GM12872 (cell line): ENCODE results near the gene ADAM12.

Source experiments
- TF ChIP-seq, protein P1 (sequence below): IDR thresholded peaks from 3 replicates; pipeline ENCODE4 v1.5.1; 2011; ENCODE audit warnings: low read depth, mild to moderate bottlenecking, low read length, moderate library complexity; ENCODE audit not compliant: insufficient read depth

The ADAM12 gene

DNA sequence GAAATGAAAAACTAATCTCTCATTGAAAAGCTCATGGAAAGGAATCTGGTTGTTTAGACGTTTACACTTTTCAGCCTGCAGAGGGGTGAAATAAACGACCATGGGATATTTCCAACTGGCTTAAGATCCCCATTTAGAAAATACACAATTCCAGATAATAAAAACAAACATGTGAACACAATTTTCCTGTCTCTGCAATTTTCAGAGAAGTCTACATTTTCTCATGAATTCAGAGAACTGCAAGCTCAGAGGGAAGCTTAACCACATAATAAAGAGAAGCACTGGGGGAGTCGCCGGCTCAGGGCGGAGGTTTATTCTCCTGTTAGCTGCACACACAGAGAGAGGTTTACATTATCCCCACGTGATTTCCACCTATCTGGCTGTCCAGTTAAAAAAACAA, 276.8 kb downstream of the ADAM12 start:
- TF ChIP-seq, protein P1, sequence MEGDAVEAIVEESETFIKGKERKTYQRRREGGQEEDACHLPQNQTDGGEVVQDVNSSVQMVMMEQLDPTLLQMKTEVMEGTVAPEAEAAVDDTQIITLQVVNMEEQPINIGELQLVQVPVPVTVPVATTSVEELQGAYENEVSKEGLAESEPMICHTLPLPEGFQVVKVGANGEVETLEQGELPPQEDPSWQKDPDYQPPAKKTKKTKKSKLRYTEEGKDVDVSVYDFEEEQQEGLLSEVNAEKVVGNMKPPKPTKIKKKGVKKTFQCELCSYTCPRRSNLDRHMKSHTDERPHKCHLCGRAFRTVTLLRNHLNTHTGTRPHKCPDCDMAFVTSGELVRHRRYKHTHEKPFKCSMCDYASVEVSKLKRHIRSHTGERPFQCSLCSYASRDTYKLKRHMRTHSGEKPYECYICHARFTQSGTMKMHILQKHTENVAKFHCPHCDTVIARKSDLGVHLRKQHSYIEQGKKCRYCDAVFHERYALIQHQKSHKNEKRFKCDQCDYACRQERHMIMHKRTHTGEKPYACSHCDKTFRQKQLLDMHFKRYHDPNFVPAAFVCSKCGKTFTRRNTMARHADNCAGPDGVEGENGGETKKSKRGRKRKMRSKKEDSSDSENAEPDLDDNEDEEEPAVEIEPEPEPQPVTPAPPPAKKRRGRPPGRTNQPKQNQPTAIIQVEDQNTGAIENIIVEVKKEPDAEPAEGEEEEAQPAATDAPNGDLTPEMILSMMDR, result no peak

DNA sequence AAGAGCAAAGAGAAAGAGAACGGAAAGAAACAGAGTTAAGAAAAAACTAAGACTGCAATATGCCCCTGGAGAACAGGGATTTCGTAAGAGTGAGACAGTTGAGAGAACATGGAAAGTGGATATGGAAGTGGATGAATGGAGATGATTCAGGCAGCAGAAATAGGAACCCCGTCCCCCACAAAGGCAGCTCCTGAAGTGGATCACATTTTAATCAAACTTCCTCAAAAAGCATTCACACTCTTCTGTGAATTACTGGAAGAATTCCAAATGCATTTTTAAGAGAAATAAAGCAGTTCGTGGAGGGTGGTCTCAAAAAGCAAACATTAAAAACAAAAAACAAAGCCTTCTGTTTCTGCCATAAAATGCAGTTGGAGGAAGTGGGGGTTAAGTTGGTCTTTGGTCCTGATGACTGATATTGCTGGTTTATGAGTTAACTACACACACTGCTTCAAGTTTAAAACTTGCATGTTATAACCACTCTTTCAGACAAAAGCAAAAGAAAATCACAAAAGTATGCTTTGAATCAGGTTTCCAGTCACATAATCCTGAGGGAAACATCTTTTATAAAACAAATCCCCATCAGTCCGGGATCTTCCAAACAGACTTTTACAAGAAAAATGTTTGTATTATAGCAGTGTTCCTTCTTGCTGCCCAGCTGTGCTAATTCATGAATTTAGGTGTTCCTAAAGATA, 277.6 kb downstream of the ADAM12 start:
- TF ChIP-seq, protein P1, result no peak

DNA sequence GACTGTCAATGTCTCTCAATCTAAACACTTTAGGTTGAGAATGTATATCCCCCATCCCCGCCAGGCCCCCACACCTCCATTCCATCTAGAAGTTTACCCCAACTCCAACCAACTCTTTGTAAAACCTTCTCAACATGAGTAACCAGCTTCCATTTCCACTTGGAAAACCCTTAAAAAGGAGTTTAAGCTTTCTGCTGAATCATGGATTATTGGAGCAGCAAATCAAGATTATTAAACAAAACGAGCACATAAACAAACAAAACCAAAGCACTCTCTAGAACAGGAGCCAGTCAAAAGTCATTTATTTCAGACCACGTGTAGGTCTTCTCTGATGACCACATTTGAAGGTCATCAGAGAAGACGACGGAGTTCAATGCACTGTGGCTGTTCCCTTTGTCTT, 278.4 kb downstream of the ADAM12 start:
- TF ChIP-seq, protein P1, result no peak

DNA sequence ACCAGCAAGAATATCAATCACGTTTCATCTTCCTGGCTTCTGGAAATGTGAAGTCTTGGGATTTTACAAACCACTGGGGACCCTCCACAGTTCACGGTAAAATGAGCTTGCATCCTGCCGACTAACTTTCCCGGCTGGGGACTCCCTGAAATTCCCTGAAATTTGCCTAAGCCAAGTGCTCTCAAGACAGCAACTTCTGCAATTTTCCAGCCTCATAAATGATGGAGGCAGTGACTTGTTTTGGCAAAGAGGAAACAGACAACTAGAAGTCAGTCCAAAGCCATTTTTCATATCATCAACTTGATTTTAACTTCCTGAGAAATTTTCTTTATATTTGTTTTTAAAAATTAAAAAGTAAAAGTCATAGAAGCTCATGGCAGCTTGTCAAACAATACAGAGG, 279.6 kb downstream of the ADAM12 start:
- TF ChIP-seq, protein P1, result no peak

DNA sequence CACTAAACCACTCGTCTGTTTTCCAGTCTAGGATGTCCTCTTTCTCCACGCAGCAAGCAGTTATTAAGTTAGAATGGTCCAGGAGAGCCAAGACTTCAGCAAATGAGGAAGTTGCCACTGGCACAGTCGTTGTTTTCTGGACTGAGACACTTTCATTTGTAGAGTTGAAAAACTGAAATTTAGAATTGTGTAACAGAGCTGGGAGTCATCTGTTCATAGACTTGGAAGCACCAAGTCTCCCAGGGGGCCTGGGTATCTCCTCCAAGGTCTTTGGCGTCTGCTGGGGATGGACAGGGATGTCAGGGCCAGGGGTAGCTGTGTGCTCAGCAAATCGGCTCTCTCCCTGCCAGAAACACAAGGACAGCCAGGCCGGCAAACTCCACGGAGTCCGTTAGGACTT, 283.5 kb downstream of the ADAM12 start:
- TF ChIP-seq, protein P1, result no peak

DNA sequence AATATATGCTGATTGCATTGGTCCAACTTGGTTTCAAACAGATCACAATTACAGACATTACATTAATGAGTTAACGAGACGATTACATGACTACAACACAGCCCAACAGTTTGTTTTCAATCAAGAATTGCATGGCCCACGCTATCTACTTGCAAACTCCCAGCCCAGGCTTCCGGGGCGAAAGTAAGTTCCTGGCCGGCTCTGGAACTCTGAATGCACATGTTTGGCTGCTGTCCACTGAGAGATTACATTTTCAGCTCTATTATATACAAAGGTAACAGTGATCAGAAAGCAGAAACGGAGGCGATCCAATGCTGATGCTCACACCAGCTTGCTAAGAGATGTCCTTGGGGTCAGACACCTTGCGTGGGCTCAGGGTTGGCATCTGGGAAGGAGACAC, 285.6 kb downstream of the ADAM12 start:
- TF ChIP-seq, protein P1, result no peak

DNA sequence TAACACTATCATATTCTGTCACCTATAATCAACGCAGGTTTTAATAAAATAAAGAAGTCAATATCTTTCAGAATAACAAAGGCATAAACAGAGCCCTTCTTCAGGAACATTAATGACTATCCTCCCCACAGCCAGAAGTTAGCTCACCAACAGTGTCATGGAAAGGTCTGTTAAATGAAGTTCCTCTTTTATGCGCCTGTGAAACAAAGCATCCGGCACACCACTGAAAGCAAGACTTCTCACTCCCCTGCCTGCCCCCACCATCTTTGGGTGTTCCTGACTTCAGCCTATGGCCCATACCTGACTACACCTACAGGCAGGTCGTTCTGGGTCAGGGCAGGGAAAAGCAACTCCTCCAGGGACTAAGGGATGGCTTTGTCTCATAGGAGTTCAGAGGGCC, 286.5 kb downstream of the ADAM12 start:
- TF ChIP-seq, protein P1, result no peak

DNA sequence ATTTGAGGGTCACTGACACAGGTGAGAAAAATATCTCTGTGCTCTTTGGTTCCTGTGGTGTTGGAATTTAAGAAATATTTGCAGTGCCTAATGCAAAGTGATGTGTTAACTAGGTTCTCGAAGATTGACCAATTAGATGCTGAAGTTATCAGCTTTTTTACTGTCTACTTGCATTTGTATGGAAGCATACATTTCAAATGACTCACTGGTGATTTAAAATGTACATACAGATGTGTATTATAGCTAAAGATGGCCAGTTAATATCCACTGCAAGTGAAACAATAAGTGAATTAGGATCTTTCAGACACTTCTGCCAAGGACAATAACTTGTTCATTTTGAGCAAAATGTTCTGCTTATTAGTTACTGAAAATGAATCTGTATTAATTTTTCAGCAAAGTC, 287.0 kb downstream of the ADAM12 start:
- TF ChIP-seq, protein P1, result no peak
